ENCODE results near the gene OSBP2.

The OSBP2 gene

DNA sequence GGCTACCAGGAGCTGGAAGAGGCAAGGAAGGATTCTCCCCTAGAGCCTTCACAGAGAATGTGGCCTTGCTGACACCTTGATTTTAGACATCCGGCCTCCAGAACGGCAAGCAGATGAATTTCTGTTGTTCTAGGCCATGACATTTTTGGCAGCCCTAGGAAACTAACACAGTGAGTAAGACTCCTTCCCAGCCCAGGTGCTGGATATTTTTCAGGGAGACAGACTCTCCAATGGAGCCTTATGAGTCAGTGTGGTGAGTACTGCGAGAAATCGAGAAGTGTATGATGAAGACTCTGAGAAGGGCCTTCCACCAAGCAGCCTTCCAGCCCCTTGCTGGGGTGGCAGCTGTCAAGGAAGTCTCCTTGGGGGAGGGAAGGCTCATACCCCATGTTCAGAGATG lies 114.4 kb downstream of the OSBP2 start:
- peak; percentile 25 for DNase-seq (ENCODE audit: insufficient read length, low spot score)
- FAIRE-seq = no peak
- TF ChIP-seq POLR2A (IDR thresholded peaks at IDR 0.05; ENCODE audit: low read depth, low read length) = no peak

DNA sequence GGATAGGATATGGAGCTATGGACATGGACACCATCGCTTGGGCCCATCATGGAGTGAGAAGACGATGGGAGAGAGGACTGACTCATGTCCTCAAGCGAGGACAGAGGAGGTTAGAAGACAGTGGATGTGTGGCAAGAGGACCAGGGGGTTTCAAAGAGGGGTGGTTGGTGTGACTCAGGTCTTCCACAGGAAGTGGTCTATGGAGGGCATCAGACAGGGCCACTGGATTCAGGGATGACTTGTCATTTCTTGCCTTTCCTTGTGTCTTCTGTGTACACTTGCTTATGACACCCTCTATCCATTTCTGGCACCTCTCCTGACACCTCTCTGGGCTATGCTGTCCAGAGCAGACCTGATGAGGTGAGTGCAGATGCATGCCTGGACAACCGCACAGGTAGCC lies 115.4 kb downstream of the OSBP2 start:
- FAIRE-seq = no peak
- DNase-seq (ENCODE audit: insufficient read length, low spot score) = no peak
- TF ChIP-seq POLR2A (IDR thresholded peaks at IDR 0.05; ENCODE audit: low read depth, low read length) = no peak

DNA sequence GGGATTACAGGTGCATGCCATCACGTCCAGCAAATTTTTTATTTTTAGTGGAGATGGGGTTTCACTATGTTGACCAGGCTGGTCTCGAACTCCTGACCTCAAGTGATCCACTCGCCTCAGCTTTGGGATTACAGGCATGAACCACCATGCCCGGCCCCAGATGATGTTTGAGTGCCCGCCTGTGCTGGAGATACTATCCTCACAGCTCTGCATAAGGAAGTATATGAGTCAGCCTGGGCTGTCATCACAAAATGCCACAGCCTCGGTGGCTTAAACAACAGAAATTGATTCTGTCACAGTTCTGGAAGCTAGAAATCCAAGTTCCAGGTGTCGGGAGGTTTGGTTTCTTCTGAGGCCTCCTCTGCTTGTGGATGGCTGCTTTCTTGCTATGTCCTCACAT lies 119.3 kb downstream of the OSBP2 start:
- DNase-seq (ENCODE audit: insufficient read length, low spot score) (no peak), FAIRE-seq (no peak)

DNA sequence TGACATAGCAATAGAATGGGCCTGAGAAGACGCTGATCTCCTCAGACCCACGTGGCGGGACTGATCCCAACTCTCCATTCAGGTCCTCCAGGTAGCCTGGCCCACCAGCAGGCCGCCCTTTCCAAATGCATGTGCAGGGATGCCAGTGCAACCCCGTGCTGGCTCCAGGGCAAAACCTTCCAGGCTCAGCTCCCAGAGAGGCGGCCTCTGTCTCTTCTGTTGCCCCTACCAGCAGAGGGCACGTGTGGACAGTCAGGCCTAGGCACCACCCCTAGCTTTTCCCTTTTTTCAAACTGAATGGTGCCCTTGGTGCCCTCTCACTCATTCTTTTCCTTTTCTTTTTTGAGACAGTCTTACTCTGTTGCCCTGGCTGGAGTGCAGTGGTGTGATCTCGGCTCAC lies 121.7 kb downstream of the OSBP2 start:
- DNase-seq (ENCODE audit: insufficient read length, low spot score) (no peak), FAIRE-seq (no peak)
- no peak for TF ChIP-seq POLR2A (IDR thresholded peaks at IDR 0.05; ENCODE audit: low read depth, low read length)

More for the DNA sequence above, 119.3 kb downstream of the OSBP2 start:
- no peak for TF ChIP-seq POLR2A (IDR thresholded peaks at IDR 0.05; ENCODE audit: low read depth, low read length)

DNA sequence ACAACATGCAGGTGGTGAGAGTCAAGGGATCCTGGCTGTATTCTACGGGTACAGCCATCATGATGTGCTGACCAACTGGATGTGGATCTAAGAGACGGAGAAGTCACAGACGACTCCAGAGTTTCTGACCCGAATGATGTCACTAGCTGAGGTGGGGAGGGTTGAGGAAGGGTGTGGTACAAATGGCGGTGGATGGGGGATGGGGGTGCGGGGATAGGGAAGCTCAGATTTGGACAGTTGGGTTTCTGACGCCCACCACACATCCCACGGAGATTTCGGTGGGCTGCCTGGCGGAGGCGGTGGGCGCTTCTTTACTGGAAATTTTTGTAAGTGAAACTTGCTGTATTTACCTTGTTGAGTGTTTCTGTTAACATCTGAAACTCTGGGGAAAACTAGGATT lies 126.7 kb downstream of the OSBP2 start:
- DNase-seq (ENCODE audit: insufficient read length, low spot score) = no peak

DNA sequence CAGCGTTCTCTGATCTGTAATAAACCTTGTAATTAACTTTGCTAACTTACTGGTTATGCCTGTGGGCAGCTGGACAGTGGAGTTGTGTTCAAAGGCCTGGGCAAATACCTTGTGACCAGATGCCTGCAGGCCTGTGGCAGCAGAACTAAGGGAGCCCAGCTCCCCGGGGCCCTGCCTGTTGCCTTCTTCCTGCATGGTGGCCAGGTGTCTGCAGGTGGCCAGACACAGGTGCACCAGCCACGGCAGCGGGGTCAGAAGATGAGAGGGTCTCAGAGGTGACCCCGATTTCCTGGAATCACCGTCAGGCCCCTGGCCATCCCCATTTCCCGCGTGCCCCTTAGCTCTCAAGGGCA lies 127.2 kb downstream of the OSBP2 start:
- no peak for DNase-seq (ENCODE audit: insufficient read length, low spot score)
- FAIRE-seq = no peak
- TF ChIP-seq POLR2A (IDR thresholded peaks at IDR 0.05; ENCODE audit: low read depth, low read length) = no peak

More for the DNA sequence above, 126.7 kb downstream of the OSBP2 start:
- no peak for FAIRE-seq
- no peak for TF ChIP-seq POLR2A (IDR thresholded peaks at IDR 0.05; ENCODE audit: low read depth, low read length)

DNA sequence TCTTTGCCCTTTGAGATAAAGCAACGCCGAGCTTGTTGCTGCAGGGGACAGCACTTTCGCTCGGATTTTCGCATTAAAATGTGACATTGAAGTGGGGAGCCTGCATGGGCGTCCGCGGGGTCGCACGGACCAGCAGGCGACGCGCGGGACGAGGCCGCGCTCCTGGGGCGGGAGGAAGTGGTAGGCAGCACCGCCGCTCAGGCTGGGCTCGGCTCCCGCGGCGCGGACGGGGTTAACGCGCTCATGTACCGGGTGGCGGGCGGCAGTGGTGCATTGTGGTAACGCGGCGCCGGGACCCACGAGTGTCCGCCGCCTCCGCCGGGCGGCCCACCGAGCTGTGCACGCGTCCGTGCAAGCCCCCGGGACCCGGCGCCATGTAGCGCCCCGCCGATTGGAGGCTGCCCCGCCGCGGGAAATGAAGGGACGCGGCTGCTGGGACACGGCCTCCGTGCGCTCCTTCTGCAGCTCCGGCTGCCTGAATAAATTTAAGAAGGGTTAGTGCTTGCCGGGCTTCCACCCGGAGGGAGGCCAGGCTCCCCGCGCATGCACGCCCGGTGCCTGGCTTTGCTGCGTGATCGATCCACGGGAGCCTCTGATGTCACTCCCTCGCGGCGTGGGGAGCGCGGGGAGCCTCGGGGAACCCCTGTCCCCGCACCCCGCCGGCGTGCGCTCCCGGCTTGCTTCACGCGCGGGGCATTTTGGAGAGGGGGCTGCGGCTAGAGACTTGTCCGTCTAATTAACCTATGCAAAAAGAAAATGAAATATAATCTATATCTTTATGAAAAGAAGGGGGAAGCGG lies 127.7 kb downstream of the OSBP2 start:
- no peak for FAIRE-seq
- TF ChIP-seq POLR2A (IDR thresholded peaks at IDR 0.05; ENCODE audit: low read depth, low read length) = no peak
- no peak for DNase-seq (ENCODE audit: insufficient read length, low spot score)

DNA sequence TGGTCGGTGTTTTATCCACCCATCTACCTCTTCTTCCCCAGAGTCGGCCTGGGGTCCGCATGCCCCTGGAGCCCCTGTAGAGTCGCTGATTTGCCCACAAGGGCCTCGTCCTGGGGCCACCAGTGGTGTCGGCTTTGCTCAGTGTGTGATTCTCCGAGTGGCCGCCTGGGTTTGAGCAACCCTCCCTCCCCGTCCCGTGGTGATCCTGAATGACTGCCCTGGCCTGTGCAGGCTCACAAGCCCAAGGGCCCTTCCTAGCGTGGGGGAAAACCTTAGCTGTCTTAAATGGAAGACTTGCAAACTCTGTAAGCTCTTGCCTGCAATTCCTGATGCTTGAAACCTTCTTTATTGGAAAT lies 128.3 kb downstream of the OSBP2 start:
- FAIRE-seq (no peak), DNase-seq (ENCODE audit: insufficient read length, low spot score) (no peak)
- TF ChIP-seq POLR2A (IDR thresholded peaks at IDR 0.05; ENCODE audit: low read depth, low read length) = no peak

DNA sequence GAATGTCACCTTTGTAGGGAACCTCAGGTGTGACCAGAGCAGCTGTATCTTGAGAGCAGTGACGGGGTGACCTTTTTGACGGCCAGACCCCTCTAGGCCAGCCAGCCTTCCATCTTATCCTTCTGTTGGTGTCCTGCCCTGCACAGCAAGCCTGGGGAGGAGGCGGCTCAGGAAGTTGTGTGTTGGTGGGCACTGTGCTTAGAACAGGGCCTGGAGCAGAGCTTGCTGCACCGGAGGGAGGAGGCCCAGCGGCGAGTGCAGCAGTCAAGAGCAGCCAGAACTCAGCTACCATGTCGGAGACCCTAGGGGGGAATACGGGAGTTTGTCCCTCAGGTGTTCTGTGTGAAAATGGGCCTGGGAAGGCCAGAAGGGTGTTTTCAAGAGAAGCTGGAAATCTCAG lies 129.4 kb downstream of the OSBP2 start:
- no peak for TF ChIP-seq POLR2A (IDR thresholded peaks at IDR 0.05; ENCODE audit: low read depth, low read length)
- DNase-seq (ENCODE audit: insufficient read length, low spot score) (no peak), FAIRE-seq (no peak)

DNA sequence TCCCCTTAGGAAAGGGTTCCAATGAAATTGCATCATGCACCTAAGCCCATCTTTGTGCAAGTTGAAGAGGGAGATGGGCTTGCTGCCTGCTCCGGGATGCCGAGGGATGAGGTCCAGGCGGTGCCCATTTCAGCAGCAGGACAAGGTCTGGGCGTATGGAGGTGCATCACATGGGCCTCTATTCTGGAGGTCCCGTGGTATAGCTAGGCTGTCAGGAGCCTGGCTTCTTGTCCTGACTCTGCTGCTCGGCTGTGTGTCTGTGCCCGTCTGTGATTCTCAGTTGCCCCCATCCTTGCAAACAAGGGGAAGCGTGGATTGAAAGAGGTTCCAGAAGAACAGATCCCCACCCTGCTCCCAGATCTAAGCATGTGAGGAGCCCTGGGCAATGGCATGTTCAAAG lies 130.0 kb downstream of the OSBP2 start:
- no peak for FAIRE-seq
- DNase-seq (ENCODE audit: insufficient read length, low spot score) = no peak

DNA sequence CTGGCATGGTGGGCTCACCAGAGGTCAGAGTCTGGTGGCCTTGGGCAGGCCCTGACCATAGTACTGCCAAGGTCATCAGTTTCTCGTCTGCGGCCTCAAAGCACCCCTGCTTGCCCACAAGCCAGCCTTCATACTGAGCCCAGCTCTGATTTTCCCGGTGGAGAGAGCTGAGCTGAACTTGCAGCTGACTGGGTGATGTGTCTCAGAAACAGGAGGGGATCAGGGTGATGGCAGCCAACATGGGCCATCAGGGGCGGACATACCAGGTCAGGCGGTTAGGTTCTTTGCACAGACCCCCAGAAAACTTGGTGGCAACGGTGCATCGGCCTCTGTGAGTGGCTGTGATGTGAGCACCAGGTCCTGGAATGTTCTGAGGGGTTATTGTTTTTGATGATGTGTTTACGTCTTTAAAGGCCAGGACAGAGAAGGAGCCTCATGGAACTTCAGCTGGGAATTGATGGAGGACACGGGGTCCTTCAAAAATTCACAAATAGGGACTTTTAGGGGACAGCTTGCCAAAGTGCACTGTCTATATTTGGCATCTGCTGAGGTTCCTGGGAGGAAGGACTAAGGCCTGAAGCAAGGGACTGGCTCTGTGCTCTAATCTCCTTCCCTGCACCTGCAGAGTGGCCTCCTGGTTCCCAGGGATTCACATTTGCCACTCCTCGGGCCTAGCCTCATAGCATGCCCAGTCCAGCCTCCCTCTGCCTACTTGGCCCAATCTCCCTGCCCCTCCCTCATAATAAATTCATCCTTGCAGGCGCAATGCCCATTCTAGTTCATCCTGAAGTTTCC lies 131.2 kb downstream of the OSBP2 start:
- no peak for TF ChIP-seq POLR2A (IDR thresholded peaks at IDR 0.05; ENCODE audit: low read depth, low read length)
- no peak for DNase-seq (ENCODE audit: insufficient read length, low spot score)
- FAIRE-seq = no peak

More for the DNA sequence above, 130.0 kb downstream of the OSBP2 start:
- TF ChIP-seq POLR2A (IDR thresholded peaks at IDR 0.05; ENCODE audit: low read depth, low read length) = no peak

DNA sequence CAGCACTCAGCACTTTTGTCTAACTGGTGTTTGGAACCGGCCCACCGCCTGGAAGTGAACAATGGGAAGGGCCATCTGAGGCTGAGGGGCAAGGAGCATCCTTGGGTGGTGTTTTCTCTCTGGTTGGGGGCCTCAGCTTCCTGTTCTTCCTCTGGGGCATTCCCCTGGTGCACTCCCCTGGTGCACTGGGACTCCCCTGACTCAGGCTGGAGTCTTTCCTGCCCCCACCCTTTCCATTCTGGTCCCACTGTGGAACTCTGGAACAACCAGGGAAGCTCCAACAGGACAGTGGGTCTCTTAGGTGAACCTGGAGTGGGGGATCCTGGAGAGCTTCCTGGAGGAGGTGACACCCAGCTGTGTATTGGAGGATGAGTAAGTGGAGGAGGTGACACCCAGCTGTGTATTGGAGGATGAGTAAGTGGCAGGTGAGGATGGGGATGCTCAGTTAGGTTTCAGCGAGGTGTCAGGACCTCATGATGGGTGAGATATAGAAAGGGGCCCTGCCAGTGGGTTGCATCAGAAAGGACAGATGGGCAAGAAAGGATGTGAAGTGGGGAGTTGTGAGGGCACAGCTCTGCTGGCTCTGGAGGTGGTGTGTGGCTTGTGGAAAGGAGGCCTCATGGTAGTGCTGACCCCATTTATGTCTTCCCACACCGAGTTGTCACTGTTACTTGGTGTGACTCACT lies 132.1 kb downstream of the OSBP2 start:
- FAIRE-seq (no peak), DNase-seq (ENCODE audit: insufficient read length, low spot score) (no peak)
- no peak for TF ChIP-seq POLR2A (IDR thresholded peaks at IDR 0.05; ENCODE audit: low read depth, low read length)

DNA sequence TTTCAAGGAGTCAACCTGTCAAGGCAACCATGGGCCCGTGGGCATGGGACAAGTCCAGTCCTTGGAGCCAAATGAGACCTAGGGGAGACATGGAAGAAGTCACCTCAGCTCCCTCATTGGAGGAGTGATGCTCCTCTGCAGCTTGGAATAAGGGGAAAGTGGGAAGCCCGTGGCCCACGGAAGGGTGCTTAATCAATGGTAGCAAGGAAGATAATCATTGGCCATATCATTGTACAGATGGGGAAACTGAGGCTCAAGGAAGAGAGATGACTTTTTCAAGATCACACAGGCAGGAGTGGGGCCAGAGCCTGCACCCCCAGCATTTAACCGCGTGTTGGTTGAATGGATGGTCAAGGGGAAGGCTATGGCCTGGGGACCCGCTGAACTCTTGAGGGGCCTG lies 133.0 kb downstream of the OSBP2 start:
- DNase-seq (ENCODE audit: insufficient read length, low spot score) = no peak
- FAIRE-seq = no peak
- no peak for TF ChIP-seq POLR2A (IDR thresholded peaks at IDR 0.05; ENCODE audit: low read depth, low read length)
